LNCaP clone FGC (cell line): ENCODE measurements around the gene KRT37.

ENCODE experiments used
- DNase-seq: peaks from one replicate; pipeline ENCODE4 v3.0.0-alpha.2; 2011; ENCODE audit warnings: low read depth
- H3K4me3 ChIP-seq: 2 replicates; pipeline ENCODE4 v1.5.1; 2011; ENCODE audit warnings: mild to moderate bottlenecking, low read depth, low read length, control low read depth
- TF ChIP-seq, protein P1 (sequence below): IDR thresholded peaks from 2 replicates; pipeline ENCODE4 v1.5.1; 2012; ENCODE audit warnings: mild to moderate bottlenecking; ENCODE audit not compliant: control insufficient read depth, insufficient read depth; ENCODE audit errors: extremely low read depth

The KRT37 gene

DNA sequence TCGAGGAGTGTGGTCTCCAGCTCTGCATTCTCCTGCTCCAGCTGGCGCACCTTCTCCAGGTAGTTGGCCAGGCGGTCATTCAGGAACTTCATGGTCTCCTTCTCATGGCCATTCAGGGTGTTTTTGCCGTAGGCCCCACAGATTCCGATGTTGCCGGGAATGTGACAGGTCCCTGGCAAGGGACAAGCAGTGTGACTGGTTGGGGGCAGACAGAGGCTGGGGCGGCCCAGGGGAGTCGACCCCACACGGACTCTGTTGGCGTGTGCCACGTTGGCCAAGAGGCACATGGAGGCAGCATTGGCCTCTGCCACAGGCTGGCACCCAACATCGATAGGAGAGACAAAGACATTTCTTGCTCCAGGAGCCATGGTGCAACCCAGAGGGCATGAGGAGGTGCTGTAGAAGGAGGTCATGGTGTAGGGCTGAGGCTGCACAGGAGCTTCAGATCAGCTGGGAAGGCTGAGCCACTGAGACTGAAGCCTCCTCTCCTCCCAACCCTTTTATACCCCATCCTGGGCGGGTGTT, at the start of gene KRT37:
Gene KRT37 (minus strand): TSS at position 475 of the 525 bp plus-strand sequence. CDS start 62 bp downstream, at position 413.
- no peak for DNase-seq
- no peak within 1 kb of the TSS for H3K4me3 ChIP-seq
- TF ChIP-seq, protein P1, sequence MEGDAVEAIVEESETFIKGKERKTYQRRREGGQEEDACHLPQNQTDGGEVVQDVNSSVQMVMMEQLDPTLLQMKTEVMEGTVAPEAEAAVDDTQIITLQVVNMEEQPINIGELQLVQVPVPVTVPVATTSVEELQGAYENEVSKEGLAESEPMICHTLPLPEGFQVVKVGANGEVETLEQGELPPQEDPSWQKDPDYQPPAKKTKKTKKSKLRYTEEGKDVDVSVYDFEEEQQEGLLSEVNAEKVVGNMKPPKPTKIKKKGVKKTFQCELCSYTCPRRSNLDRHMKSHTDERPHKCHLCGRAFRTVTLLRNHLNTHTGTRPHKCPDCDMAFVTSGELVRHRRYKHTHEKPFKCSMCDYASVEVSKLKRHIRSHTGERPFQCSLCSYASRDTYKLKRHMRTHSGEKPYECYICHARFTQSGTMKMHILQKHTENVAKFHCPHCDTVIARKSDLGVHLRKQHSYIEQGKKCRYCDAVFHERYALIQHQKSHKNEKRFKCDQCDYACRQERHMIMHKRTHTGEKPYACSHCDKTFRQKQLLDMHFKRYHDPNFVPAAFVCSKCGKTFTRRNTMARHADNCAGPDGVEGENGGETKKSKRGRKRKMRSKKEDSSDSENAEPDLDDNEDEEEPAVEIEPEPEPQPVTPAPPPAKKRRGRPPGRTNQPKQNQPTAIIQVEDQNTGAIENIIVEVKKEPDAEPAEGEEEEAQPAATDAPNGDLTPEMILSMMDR = no peak

DNA sequence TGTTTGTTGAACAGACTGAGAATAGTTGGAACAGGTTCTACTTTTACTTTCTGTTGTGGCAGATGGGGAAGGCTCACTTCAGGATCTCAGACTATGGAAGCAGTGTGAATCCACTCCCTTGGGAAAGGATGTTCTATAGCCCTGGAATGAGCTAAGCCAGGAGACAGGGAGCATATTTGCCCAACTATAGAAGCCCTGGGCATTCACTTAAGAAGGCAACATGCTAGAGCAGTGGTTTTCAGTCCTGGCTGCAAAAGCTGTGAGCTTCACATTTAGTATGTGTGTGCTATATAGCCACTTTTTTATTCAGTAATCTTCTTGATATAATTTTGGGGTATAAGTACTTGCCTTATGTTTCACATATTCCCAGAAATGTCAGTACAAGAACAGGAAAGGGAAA, 44.0 kb upstream of the KRT37 start:
- H3K4me3 ChIP-seq = no peak overlapping the region
- TF ChIP-seq, protein P1 = no peak
- no peak for DNase-seq

DNA sequence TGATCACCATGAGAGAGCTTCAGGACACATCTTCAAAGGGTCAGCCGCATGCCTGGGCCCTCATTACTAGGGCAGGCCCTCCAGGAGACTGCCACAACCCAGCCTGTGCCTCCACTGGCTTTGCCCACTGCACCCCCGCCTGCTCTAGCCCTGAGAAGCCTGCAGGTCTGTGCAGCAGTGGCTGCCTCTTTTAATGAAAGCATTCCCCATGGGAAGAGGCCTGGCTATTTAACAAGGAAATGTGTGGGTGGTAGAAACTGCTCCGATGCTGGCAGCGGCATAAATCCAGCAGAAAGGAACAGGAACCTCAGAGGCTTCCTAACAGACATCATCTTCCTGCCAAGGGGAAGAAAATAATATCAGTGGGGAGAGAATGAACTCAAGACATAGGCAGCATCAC, 43.2 kb upstream of the KRT37 start:
- TF ChIP-seq, protein P1 = no peak

DNA sequence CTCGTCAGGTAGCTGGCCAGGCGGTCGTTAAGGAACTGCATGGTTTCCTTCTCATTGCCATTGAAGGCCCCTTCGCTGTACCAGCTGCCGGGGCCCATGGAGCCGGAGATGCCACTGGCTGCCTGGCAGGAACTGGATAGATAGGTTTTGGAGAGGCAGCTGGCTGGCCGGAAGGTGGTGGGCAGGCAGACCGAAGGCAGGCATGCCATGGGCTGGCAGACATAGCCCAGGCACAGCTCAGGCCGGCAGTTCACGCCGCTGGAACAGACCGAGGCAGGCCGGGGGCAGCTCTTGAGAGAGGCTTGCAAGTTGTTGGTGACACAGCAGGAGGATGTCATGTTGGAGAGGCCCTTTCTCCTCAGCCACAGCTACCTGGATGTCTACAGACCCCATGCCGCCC, 42.6 kb upstream of the KRT37 start, which contains the start of gene KRT32:
Gene KRT32 (minus strand): TSS at position 399 of the 400 bp plus-strand sequence. CDS start 61 bp downstream, at position 338.
- H3K4me3 ChIP-seq = no peak within 1 kb of the TSS
- TF ChIP-seq, protein P1 = no peak
- DNase-seq = no peak

More for the DNA sequence above, 43.2 kb upstream of the KRT37 start:
- DNase-seq = no peak
- no peak overlapping the region for H3K4me3 ChIP-seq

DNA sequence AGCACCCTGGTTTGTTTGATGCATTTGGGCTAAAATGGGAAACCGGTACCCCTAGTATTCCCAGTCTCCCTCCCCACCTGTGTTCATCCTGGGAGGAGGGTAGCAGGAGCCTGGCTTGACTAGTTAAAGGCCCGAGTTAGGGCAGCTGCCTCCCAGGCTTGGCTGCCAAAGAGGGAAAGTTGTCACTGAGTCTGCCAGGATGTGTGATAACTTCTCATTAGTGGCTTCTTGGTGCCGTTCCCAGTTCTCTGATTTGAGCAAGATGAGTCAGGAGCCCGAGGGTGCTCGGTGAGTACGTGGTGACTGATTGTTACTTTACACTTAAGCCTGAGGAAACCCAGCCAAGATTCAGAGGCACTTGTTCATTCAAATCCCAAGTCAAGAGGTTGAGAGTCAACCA, 40.3 kb upstream of the KRT37 start:
- TF ChIP-seq, protein P1 = no peak
- peak; percentile 62 for DNase-seq
- no peak overlapping the region for H3K4me3 ChIP-seq

DNA sequence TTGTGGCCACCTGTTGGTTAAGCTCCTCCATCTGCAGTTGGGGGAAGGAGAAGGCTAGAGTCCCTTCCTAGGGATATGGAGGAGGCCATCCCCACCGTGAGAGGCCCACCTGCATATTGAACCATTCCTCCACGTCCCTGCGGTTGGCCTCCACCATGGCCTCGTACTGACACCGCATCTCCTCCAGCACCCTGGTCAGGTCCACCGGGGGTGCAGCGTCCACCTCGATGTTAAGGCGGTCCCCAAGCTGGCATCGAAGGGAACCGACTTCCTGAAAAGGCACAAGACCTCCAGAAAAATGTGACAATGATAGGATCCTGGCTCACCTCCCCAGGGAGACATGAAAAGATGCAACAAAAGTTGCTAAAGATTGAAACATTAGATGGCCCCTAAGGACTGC, 39.8 kb upstream of the KRT37 start:
- H3K4me3 ChIP-seq = no peak overlapping the region
- TF ChIP-seq, protein P1 = no peak
- DNase-seq = no peak

DNA sequence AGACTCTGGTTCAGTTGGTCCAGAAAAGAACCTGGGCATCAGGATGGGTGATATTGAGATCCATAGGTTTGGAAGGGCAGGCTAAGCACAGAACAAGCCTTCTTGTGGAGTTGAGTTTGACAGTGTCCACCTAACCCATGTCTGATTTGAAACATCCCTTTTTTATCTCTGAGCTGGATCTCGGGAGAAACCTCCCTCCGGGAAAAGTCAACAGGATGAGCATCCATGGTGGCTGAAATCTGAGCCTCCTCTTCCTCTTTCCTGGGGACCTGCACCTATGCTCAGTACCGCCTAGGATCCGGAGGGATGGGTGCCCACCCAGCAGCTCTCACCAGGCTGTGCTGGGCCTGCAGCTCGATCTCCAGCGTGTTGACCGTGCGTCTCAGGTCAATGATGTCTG, 39.4 kb upstream of the KRT37 start:
- TF ChIP-seq, protein P1 = no peak
- no peak for DNase-seq
- no peak overlapping the region for H3K4me3 ChIP-seq
